Measurements from ENCODE around the gene PTGER3. TPM values are rescaled to one million over a fixed set of nuclear protein-coding genes. Genes with fewer than 3 reads are reported as not detected.

The PTGER3 gene
- total RNA-seq, 1 donor: 0.86 TPM

DNA sequence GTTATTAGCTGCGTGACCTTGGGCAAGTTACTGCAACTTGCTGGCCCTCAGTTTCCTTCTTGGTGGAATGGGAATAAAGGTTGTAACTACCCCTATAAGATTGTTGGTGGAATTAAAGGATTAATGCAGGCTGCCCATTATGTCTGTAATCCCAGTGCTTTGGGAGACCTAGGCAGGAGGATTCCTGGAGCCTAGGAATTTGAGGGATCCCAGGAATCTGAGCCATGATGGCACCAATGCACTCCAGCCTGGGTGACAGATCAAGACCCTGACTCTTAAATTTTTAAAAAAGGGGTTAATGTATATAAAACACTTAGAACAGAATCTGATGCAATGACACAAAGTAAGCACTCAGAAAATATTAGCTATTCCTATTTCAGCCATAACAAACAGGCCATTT, 67.3 kb downstream of the PTGER3 start:
- no peak for DNase-seq (ENCODE audit: low read depth)
- TF ChIP-seq, protein P1, sequence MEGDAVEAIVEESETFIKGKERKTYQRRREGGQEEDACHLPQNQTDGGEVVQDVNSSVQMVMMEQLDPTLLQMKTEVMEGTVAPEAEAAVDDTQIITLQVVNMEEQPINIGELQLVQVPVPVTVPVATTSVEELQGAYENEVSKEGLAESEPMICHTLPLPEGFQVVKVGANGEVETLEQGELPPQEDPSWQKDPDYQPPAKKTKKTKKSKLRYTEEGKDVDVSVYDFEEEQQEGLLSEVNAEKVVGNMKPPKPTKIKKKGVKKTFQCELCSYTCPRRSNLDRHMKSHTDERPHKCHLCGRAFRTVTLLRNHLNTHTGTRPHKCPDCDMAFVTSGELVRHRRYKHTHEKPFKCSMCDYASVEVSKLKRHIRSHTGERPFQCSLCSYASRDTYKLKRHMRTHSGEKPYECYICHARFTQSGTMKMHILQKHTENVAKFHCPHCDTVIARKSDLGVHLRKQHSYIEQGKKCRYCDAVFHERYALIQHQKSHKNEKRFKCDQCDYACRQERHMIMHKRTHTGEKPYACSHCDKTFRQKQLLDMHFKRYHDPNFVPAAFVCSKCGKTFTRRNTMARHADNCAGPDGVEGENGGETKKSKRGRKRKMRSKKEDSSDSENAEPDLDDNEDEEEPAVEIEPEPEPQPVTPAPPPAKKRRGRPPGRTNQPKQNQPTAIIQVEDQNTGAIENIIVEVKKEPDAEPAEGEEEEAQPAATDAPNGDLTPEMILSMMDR (IDR thresholded peaks at IDR 0.05; ENCODE audit: insufficient read depth, low read depth, low read length): no peak
- H3K4me3 ChIP-seq (ENCODE audit: low read depth, low read length): no peak overlapping the region

DNA sequence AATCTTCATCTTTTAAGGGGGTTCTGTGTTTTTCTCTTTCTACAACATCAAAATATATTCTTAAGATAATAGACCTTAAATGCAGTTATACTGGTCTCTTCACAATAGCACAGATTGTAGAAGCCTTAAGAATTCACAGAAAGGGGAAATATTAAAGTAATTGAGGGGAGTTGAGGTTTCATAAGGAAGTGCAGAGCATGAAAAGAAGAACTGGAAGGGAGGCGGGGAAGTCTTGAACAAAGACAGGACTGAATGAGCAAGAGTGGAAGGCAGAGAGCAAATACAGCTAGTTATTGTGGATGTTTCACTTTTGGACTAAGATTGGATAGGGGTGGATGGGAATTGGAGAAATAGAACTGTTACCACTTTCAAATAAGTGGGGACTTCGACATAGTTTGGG, 67.7 kb downstream of the PTGER3 start:
- TF ChIP-seq, protein P1 (IDR thresholded peaks at IDR 0.05; ENCODE audit: insufficient read depth, low read depth, low read length): no peak
- no peak for DNase-seq (ENCODE audit: low read depth)
- no peak overlapping the region for H3K4me3 ChIP-seq (ENCODE audit: low read depth, low read length)

GRCh38 chr1:70979313-70979712, 68.3 kb downstream of the PTGER3 start:
- TF ChIP-seq, protein P1 (IDR thresholded peaks at IDR 0.05; ENCODE audit: insufficient read depth, low read depth, low read length): no peak
- no peak overlapping the region for H3K4me3 ChIP-seq (ENCODE audit: low read depth, low read length)
- DNase-seq (ENCODE audit: low read depth): no peak

GRCh38 chr1:70978623-70979022, 69.0 kb downstream of the PTGER3 start:
- no peak for DNase-seq (ENCODE audit: low read depth)
- TF ChIP-seq, protein P1 (IDR thresholded peaks at IDR 0.05; ENCODE audit: insufficient read depth, low read depth, low read length): no peak
- H3K4me3 ChIP-seq (ENCODE audit: low read depth, low read length): no peak overlapping the region

GRCh38 chr1:70977575-70977974, 70.0 kb downstream of the PTGER3 start:
- H3K4me3 ChIP-seq (ENCODE audit: low read depth, low read length): no peak overlapping the region
- TF ChIP-seq, protein P1 (IDR thresholded peaks at IDR 0.05; ENCODE audit: insufficient read depth, low read depth, low read length): no peak
- no peak for DNase-seq (ENCODE audit: low read depth)

DNA sequence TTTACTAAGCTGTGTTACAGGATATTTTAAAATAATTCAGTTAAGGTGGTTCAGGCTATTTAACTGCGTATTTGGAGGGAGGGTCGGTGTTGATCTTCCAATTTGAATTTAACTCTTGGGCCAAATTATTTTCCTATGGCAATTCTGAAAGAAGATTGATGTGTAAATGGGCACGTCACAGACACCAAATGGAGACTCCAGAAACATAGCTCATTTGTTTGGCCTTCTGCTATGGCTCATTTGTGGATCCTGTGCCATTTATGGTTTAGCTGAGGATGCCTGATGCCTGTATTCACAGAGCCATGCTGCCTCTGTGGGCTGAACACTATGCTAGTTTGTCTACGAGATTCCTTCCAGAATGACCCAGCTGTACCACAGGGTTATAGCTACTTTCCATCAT, 70.6 kb downstream of the PTGER3 start:
- H3K4me3 ChIP-seq (ENCODE audit: low read depth, low read length): no peak overlapping the region
- DNase-seq (ENCODE audit: low read depth): no peak
- TF ChIP-seq, protein P1 (IDR thresholded peaks at IDR 0.05; ENCODE audit: insufficient read depth, low read depth, low read length): no peak

GRCh38 chr1:70973754-70974153, 73.9 kb downstream of the PTGER3 start:
- H3K4me3 ChIP-seq (ENCODE audit: low read depth, low read length): no peak overlapping the region
- TF ChIP-seq, protein P1 (IDR thresholded peaks at IDR 0.05; ENCODE audit: insufficient read depth, low read depth, low read length): no peak
- no peak for DNase-seq (ENCODE audit: low read depth)

Measured in fibroblast of villous mesenchyme (primary cell).